Cortex of kidney (tissue), 1 donor: ENCODE data around the gene CDKAL1.
"Not testable (repeated sequence)": the region's sequence is repeated elsewhere in the genome, so short reads cannot be mapped to it uniquely, and the experiment has no call there.

Experiments used
- DNase-seq: peaks from one replicate; lab custom pipeline; 2025; lab: John Stamatoyannopoulos, UW

The CDKAL1 gene

DNA sequence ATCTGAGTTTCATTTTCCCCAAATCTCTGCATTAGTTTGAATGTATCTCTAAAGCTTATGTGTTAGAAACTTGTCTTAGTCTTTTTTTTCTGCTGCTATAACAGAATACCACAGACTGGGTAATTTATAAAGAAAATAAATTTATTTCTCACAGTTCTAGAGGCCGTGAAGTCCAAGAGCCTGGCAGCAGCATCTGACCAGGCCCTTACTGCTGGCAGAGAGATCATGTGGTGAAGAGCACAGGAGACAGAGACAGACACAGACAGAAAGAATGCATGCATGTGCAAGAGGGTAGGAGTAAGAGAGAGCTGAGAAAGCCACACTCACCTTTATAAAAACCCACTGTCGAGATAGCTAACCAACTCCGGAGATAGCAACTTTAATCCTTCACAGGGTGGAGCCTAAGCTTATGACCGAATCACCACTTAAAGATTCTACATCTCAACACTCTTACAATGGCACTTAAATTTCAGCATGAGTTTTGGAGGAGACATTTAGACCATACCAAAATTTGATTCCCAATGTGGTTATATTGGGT, 646.6 kb downstream of the CDKAL1 start:
- no peak for DNase-seq

GRCh38 chr6:21181866-21182265, 647.6 kb downstream of the CDKAL1 start:
- DNase-seq = no peak

DNA sequence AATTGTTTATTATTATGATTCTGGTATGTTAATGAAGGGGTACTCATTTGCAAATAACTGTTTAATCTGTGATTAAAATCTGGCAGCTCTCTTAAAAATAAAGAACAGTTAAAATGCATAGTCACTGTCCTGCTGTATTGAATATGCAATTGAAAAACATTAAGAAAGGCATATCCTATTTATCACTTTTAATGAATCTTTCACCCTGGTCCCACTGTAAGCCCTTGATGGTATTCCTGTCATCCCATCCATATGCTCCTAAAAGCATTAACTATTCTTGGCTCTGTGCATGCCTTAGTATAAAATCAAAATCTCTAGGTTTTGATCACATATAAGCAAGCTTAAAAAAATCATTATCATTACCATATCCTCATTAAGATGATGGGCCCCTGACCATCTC, 648.3 kb downstream of the CDKAL1 start:
- no peak for DNase-seq

GRCh38 chr6:21185861-21186478, 651.7 kb downstream of the CDKAL1 start:
- DNase-seq = no peak

DNA sequence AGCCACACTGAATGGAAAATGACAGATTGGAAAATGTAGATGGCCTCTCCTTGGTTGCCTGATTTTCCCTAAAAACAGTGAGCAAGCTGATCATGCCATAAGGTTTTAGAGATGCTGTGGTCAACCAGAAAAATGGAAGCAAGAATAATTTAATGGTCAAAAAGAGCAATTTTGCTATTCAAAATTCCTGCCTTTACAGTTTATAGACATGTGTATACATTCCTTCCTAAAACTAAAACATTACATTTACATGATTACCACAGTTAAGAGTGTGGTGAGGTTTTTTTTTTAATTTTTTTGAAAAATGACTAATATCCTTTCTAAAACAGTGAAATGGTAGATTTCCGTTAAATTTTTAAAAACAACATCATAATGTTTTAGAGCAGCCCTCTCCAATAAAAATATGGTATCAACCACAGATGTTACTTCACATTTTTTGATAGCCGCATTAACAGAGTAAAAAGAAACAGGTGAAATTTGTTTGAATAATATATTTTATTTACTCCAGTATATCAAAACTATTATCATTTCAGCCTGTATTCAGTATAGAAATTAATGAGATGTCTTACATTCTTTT, 652.3 kb downstream of the CDKAL1 start:
- no peak for DNase-seq

DNA sequence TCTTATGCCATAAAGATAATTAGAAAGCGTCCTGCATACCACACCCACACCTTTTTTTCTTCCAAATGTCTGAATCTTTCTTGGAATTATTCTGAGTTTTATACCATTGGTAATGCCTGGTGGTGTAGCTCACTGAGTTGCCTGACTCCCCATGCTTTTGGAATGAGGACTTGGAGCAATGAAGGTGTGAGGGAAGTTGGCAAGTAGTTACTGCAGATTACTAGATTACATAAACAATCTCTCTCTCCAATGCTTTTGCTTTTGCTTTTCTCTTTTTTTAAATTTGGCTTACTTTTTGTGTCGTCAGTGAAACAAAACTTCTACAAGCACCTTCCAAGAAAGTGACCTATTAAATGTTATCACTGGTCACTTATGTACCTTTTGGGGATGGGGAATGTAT, 653.2 kb downstream of the CDKAL1 start:
- DNase-seq = no peak

DNA sequence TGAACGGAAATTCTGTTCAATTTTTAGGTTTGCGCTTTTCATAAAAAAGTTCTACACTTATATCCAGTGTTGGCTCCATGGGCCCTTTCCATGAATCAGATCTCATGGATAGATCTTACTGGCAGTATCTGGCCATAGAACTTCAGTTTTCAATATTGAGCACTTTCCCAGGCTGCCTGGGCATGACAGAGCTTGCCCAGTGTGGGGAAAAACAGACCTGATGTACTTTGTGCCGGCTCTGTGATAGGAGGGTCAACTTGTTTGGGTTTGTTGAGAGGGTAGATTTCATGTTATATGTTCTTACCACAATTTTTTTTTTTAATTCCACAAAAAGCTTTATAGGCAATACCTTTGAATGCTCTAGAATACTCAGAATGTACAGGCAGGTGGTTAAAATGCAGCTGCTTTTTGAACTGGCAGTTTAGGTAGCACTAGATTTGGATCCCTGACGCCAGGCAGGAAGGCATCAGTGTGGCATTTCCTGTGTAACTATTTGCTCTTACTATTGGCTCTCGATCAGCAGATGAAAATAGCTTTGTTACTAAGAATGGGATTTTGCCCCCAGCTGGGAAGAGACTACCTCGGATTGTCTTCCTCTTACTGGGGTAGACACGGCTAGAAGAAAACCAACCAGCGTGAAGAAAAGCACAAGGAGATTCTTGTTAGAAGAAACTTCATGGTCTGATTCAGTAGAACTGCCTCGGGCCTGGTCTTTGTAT, 654.4 kb downstream of the CDKAL1 start:
- no peak for DNase-seq

GRCh38 chr6:21189759-21190158, 655.5 kb downstream of the CDKAL1 start:
- DNase-seq = no peak

DNA sequence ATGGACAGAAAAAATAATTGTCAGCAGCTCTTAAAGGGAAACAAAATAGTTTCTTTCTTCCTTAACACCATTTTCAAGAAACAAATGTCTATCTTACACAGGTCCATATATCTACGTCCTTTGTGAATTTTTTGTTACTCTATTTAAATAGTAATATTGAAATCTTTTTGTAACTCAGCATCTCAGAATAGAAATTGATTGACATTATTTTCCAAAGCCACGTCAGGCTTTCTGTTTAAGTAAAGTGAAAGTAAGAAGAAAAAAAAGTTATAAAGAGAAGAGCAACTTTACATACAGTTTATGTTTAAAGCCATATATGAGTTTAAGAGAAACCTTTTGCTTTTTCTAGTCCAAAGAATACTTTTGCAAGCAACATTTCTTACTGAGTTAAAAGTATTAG, 656.4 kb downstream of the CDKAL1 start:
- no peak for DNase-seq

GRCh38 chr6:21193790-21194475, 659.7 kb downstream of the CDKAL1 start:
- DNase-seq = no peak

GRCh38 chr6:21195301-21195700, 661.0 kb downstream of the CDKAL1 start:
- not testable (repeated sequence) for DNase-seq

DNA sequence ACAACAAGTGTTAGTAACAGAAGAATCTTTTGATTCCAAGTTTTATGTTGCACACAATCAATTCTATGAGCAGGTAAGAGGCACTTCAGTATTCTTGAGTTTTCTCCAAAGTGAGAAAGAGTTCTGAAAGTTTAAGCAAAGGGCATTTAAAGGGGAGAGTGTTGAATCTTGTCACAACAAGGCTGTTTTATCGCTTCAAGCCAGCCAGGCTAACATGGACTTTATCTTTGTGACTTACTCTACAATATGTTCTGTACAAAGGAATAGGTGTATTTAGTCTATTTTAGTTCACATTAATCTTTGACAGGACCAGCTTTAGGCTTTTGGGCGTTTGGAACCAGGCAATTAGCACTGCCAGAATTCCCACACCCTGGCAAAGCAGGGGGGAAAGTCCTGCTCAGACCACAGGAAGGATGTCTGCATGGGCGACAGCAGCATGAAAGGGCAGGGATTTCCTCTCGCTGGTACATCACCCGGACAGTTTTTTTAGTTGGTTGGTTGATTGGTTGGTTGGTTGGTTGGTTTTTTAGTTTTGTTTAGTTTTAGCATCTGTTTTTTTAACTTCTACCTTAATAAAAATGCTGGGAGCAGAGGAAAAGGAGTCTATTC, 663.9 kb downstream of the CDKAL1 start:
- DNase-seq = no peak

DNA sequence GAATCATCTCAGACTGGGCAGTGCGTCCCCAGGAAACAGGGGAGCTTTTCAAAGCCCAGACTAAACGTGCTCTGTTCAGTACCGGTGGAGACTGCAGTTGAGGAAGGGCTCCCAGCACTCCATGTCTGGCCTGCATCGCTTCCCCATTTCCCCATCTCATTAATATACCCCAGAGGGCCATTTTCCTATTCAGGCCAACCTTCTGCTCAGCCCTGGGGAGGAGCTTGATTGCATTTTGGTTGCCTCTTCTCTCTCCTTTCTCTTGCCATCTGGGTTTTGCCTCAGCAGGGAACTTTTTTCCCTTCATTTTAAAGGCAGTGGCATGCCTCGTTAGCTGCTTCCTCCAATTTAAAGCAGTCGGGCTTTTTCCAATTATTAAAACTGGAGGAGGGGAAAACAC, 665.0 kb downstream of the CDKAL1 start:
- DNase-seq = no peak

DNA sequence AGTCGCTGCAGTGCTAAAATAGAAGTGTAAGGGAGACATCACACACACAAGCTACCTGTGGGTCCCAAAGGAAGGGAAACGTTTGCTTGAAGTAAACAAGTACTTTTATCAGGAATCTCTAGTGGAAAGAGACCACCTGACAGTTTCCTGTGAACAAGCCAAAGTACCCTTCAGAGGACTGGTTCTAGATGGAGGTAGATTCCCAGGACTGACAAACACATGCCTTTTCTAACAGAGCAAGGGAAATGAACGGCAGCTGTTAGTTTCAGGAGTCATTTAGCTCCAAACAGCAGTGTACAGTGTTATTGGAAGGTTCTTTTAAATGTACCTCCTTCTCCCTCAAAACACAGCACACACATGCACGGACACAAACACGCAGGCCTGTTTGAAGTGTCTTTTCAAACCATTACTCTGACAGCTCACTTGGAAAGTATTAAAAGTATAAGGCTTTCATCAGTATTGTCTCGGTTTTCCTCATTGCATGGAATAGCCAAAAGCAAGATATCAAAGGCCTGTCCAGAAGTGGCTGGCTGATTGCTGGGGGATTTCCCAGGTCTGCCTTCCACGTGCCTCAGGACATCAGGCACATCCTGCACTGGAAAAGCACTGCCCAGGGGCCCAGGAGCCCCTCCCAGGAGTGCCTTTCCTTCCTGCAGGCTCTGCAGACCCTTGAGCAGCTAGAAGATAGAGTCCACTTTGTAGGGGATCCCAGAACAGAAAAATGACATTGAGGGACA, 666.0 kb downstream of the CDKAL1 start:
- DNase-seq = no peak

DNA sequence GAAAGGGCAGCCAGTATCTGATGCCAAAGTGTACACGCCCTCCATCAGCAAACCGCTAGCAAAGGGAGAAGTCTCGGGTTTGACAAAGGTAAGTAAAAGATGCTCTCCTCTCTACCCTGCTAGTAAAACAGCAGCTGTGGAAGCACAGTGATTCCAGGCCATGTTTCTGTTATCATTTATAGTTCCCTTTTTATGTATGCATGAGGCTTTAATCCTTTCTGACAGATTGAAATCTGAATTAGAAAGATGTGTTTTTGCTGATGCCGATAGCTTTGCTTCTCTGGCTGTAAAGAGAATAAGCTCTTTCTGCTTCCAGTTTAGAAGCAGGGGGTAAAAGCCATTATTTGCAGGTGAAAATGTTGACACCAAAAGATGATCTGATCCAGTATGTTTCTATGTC, 666.9 kb downstream of the CDKAL1 start:
- DNase-seq = no peak

DNA sequence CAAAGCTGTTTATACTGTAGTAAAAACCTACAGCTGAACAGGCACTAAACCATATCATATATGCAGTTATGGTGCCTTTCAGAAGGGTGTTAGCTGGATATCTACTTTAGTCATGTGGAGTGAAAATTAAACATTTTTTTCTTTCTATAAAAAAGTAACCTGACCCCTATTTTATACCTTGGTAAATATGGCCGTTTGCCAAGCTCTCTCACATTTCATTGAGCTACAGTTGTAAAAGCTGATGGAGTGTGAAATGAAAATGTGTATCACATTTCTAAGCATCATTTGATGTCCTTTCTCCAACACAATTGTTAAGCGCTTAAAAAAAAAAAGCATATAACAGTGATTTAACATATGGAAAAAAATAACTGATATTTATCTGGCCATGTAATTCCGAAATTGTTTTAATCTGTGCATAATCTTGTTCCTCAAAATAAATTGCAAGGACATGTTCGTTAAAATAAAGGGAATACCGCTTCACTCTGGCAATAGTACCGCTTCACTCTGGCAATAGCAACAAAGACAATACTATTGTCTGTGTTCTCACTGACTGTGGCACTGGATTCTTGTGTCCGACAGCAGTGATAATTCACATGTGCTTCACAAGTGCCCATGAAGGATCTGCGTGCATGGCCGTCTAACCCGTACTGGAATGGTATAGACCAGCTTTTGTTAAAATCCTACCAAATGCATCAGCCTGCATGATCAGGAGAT, 667.5 kb downstream of the CDKAL1 start:
- no peak for DNase-seq

DNA sequence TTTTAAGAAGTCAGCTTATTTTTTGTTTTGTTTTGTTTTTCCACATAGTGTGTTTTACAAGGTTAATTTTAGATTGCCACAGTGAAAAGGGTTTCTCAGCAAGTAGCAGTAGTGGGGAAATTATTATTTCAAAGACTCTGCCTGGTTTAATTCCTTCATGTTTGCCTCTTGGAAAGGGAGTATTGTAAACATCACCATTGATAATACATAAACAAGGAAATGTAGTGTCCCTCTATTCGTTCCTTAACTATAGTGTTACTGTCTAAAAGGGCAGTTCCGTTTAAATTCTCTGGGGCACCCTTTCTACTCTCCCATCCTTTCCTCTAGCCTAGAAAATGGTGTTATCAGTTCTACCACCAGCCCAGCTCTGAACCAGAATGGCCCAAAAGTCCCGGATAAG, 668.3 kb downstream of the CDKAL1 start:
- DNase-seq = no peak

- DNase-seq = no peak
These were observed 670.7 kb downstream of the CDKAL1 start for GRCh38 chr6:21204951-21205350.

- DNase-seq = no peak
These were observed 674.0 kb downstream of the CDKAL1 start for GRCh38 chr6:21208081-21208795.

GRCh38 chr6:21208796-21209186, 674.5 kb downstream of the CDKAL1 start:
- DNase-seq = no peak
